ENCODE results near the gene NEU4.
"Not testable (repeated sequence)": the region's sequence is repeated elsewhere in the genome, so short reads cannot be mapped to it uniquely, and the experiment has no call there.

The NEU4 gene

GRCh38 chr2:241803387-241804325 lies 5.3 kb upstream of the NEU4 start:
- in situ Hi-C loops (cut with MboI; ENCODE audit: low pct_unique_long_range_greater_than_20kb, low sequenced_read_pairs, unreplicated experiment): no loop called here
- peak; percentile 80 for DNase-seq (ENCODE audit: low spot score)
- TF ChIP-seq CTCF (IDR thresholded peaks at IDR 0.05; ENCODE audit: extremely low read depth, insufficient read depth, missing control alignments): no peak

DNA sequence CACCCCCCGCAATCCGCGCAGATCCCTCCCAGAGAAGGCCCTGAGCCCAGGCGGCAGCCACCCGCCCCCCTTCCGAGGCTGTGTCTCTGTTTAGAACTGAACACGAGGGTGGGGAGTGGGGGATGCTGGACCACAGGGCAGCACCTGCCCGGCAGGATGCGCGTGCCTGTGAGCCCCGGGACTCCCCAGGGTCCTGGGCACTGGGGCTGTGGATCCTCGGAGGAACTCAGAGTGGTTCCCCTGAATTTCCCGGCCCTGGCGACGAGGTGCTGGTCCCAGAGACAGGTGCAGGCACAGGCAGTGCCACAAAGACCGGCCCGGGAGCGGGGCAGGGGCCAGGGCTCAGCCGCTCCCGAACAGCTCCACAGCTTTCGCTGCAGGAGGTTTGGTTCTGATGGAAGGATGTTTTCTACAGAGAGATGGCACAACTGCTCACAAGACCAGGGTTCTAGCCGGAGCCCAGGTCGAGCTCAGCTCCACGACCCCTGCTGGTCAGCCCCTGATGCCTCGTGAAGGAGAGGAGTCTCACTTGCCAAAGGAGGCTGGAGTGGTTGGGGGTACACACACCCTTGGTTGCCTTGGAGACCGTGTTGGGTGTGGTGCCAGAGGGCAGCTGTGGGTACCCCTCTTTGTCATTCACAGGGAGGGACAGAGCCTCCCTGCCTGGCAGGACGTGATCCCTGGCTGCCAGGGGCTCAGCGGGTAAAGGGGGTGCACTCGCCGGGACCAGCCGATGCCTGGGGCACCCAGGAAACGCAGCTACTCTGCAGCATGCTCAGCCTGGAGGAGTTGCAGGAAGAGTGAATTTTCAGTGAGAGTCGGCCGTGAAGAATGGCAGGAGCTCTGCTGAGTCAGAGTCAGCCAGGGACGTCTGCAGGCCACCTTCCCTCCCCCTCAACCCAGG lies 4.4 kb upstream of the NEU4 start:
- in situ Hi-C loops (cut with MboI; ENCODE audit: low pct_unique_long_range_greater_than_20kb, low sequenced_read_pairs, unreplicated experiment): no loop called here
- DNase-seq (ENCODE audit: low spot score): peak; percentile 58
- peak; percentile 41 for TF ChIP-seq CTCF (IDR thresholded peaks at IDR 0.05; ENCODE audit: extremely low read depth, insufficient read depth, missing control alignments)

- in situ Hi-C loops (cut with MboI; ENCODE audit: low pct_unique_long_range_greater_than_20kb, low sequenced_read_pairs, unreplicated experiment); DNase-seq (ENCODE audit: low spot score): not testable (repeated sequence)
Observed at GRCh38 chr2:241806217-241806616, 2.8 kb upstream of the NEU4 start.

- in situ Hi-C loops (cut with MboI; ENCODE audit: low pct_unique_long_range_greater_than_20kb, low sequenced_read_pairs, unreplicated experiment): no loop called here
- DNase-seq (ENCODE audit: low spot score): no peak
- no peak for TF ChIP-seq CTCF (IDR thresholded peaks at IDR 0.05; ENCODE audit: extremely low read depth, insufficient read depth, missing control alignments)
Observed at GRCh38 chr2:241808051-241808720, 807 bp upstream of the NEU4 start.

GRCh38 chr2:241809383-241810306 lies 652 bp downstream of the NEU4 start:
- no peak for TF ChIP-seq CTCF (IDR thresholded peaks at IDR 0.05; ENCODE audit: extremely low read depth, insufficient read depth, missing control alignments)
- in situ Hi-C loops (cut with MboI; ENCODE audit: low pct_unique_long_range_greater_than_20kb, low sequenced_read_pairs, unreplicated experiment): no loop called here
- DNase-seq (ENCODE audit: low spot score): peak; percentile 41

Data from GM13977 (cell line).